ENCODE data around the gene KMT2E. TPM values are rescaled to one million over a fixed set of nuclear protein-coding genes. Genes with fewer than 3 reads are reported as not detected.

The KMT2E gene
- total RNA-seq, 2 experiments from 2014 or later, result 50.1 to 72.8 TPM

- Histone ChIP-seq H3K4me1 (ENCODE audit: insufficient read depth, low read length, poor library complexity, severe bottlenecking) (peaks cover 6% of the 10 kb centered on the region), H3K79me2 (ENCODE audit: insufficient read depth, low read depth, low read length) (no peaks in the 10 kb centered on the region), H3K9me2 (ENCODE audit: insufficient read depth, low read length) (no peaks in the 10 kb centered on the region), H2AFZ (ENCODE audit: low read length) (no peak overlapping the region), H3K27ac (ENCODE audit: low read depth, low read length, poor library complexity, severe bottlenecking) (no peak overlapping the region), H3K9me3 (ENCODE audit: low read length) (peaks cover 16% of the 10 kb centered on the region), H3K4me3 (ENCODE audit: low read depth, low read length, poor library complexity, severe bottlenecking) (no peak overlapping the region), H4K20me1 (ENCODE audit: insufficient read depth, low read length) (no peaks in the 10 kb centered on the region), H3K4me2 (ENCODE audit: low read length) (no peak overlapping the region), H3K36me3 (ENCODE audit: insufficient read depth, low read length) (peaks cover 18% of the 10 kb centered on the region; the same call in 1 of the 2 replicates)
- intact Hi-C loops (cut with micrococcal nuclease; ENCODE audit: unreplicated experiment), result no loop called here
- ChIA-PET CTCF (ENCODE audit: unreplicated experiment) (interaction anchor here (1.0 kb wide), 1 partner anchor 17 kb away, joined by 3 read pairs; no protein-coding TSS in a partner anchor), POLR2A (interaction anchor here (0.5 to 2.0 kb wide), 7 partner anchors 10 to 427 kb away, joined by 3 to 15 read pairs (median 4); no protein-coding TSS in a partner anchor)
- BruUV-seq (replicated peaks), result no TSS peak
- no peak for DNase-seq (ENCODE audit: low spot score)
- TF ChIP-seq CTCF (conservative IDR thresholded peaks at IDR 0.05; ENCODE audit: low read length), result no peak
- TF ChIP-seq EZH2phosphoT487 (IDR thresholded peaks at IDR 0.05; ENCODE audit: borderline replicate concordance, low read depth, low read length), result no peak
These were observed 48.0 kb upstream of the KMT2E start for GRCh38 chr7:104966022-104966421.

DNA sequence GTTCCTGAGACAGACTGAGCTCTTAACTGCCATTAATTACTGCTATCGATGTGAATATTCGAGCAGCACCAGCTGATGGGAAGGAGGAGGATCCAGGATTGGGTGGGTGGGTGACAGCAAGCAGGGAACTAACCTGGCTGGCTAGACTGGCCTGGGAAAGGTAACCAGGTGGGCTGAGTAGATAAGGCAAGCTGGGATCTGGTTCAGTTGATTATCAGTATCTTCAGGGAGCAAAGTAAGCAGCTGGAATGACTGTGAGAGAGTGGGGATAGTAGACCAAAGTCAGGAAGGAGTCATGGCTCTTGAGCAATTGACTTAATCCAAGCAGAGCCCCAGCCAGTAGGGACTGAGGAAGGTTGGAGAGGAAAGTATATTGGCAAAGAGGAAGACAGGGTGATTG, 46.9 kb upstream of the KMT2E start:
- H3K27ac ChIP-seq (ENCODE audit: low read depth, low read length, poor library complexity, severe bottlenecking), result no peak overlapping the region
- no peak overlapping the region for H2AFZ ChIP-seq (ENCODE audit: low read length)
- POLR2A ChIA-PET, result interaction anchor here (0.6 to 2.0 kb wide), 4 partner anchors 11 to 88 kb away, joined by 3 to 15 read pairs (median 3); no protein-coding TSS in a partner anchor
- H3K36me3 ChIP-seq (ENCODE audit: insufficient read depth, low read length), result peaks cover 16% of the 10 kb centered on the region; the same call in 1 of the 2 replicates
- H4K20me1 ChIP-seq (ENCODE audit: insufficient read depth, low read length), result no peaks in the 10 kb centered on the region
- no peak overlapping the region for H3K4me2 ChIP-seq (ENCODE audit: low read length)
- no peaks in the 10 kb centered on the region for H3K4me1 ChIP-seq (ENCODE audit: insufficient read depth, low read length, poor library complexity, severe bottlenecking)
- TF ChIP-seq EZH2phosphoT487 (IDR thresholded peaks at IDR 0.05; ENCODE audit: borderline replicate concordance, low read depth, low read length), result no peak
- TF ChIP-seq CTCF (conservative IDR thresholded peaks at IDR 0.05; ENCODE audit: low read length), result no peak
- intact Hi-C loops (cut with micrococcal nuclease; ENCODE audit: unreplicated experiment), result no loop called here
- H3K9me2 ChIP-seq (ENCODE audit: insufficient read depth, low read length), result no peaks in the 10 kb centered on the region
- no peak for DNase-seq (ENCODE audit: low spot score)
- H3K79me2 ChIP-seq (ENCODE audit: insufficient read depth, low read depth, low read length), result no peaks in the 10 kb centered on the region
- no peak overlapping the region for H3K4me3 ChIP-seq (ENCODE audit: low read depth, low read length, poor library complexity, severe bottlenecking)
- CTCF ChIA-PET (ENCODE audit: unreplicated experiment), result no interaction called here
- peaks cover 13% of the 10 kb centered on the region for H3K9me3 ChIP-seq (ENCODE audit: low read length)
- no TSS peak for BruUV-seq (replicated peaks)

- H3K4me3 ChIP-seq (ENCODE audit: low read depth, low read length, poor library complexity, severe bottlenecking), result no peak overlapping the region
- no peaks in the 10 kb centered on the region for H3K9me2 ChIP-seq (ENCODE audit: insufficient read depth, low read length)
- DNase-seq (ENCODE audit: low spot score), result no peak
- H3K4me2 ChIP-seq (ENCODE audit: low read length), result no peak overlapping the region
- CTCF ChIA-PET (ENCODE audit: unreplicated experiment), result no interaction called here
- intact Hi-C loops (cut with micrococcal nuclease; ENCODE audit: unreplicated experiment), result no loop called here
- no peaks in the 10 kb centered on the region for H4K20me1 ChIP-seq (ENCODE audit: insufficient read depth, low read length)
- peaks cover 11% of the 10 kb centered on the region; the same call in 1 of the 2 replicates for H3K36me3 ChIP-seq (ENCODE audit: insufficient read depth, low read length)
- H3K9me3 ChIP-seq (ENCODE audit: low read length), result peaks cover 10% of the 10 kb centered on the region
- no peaks in the 10 kb centered on the region for H3K4me1 ChIP-seq (ENCODE audit: insufficient read depth, low read length, poor library complexity, severe bottlenecking)
- H3K27ac ChIP-seq (ENCODE audit: low read depth, low read length, poor library complexity, severe bottlenecking), result no peak overlapping the region
- no TSS peak for BruUV-seq (replicated peaks)
- no peaks in the 10 kb centered on the region for H3K79me2 ChIP-seq (ENCODE audit: insufficient read depth, low read depth, low read length)
- TF ChIP-seq EZH2phosphoT487 (IDR thresholded peaks at IDR 0.05; ENCODE audit: borderline replicate concordance, low read depth, low read length), result no peak
- no peak for TF ChIP-seq CTCF (conservative IDR thresholded peaks at IDR 0.05; ENCODE audit: low read length)
- POLR2A ChIA-PET, result interaction anchor here (0.9 to 2.0 kb wide), 4 partner anchors 9 to 88 kb away, joined by 3 to 15 read pairs (median 4); no protein-coding TSS in a partner anchor
- no peak overlapping the region for H2AFZ ChIP-seq (ENCODE audit: low read length)
These were observed 46.4 kb upstream of the KMT2E start for GRCh38 chr7:104967595-104967994.
